ENCODE results near the gene COX19. TPM values are rescaled to one million over a fixed set of nuclear protein-coding genes. Genes with fewer than 3 reads are reported as not detected.

The COX19 gene
- total and polyA plus RNA-seq, 2 of the 13 experiments (the other 11 are each of a cell fraction or from before 2014, with no cell fraction given) = 11.5 to 21.7 TPM

- TF ChIP-seq ZNF562 (CRISPR knock-in tag; IDR thresholded peaks at IDR 0.05; ENCODE audit: borderline replicate concordance) = no peak
- no peak for TF ChIP-seq RXRB (CRISPR knock-in tag; IDR thresholded peaks at IDR 0.05; ENCODE audit: borderline replicate concordance)
- 0 out of 2 replicates have a peak, but pooled peaks have one; percentile 72 for TF ChIP-seq MZF1 (CRISPR knock-in tag; IDR thresholded peaks at IDR 0.05; ENCODE audit: borderline replicate concordance)
- TF ChIP-seq ZNF414 (CRISPR knock-in tag; IDR thresholded peaks at IDR 0.05) = 0 out of 2 replicates have a peak, but pooled peaks have one; percentile 36
- peak; percentile 23; the same call in 1 of the 2 replicates for TF ChIP-seq NR2C2 (CRISPR knock-in tag; IDR thresholded peaks at IDR 0.05; ENCODE audit: borderline replicate concordance)
- no peak for TF ChIP-seq THAP7 (CRISPR knock-in tag; IDR thresholded peaks at IDR 0.05)
- TF ChIP-seq, protein P1, sequence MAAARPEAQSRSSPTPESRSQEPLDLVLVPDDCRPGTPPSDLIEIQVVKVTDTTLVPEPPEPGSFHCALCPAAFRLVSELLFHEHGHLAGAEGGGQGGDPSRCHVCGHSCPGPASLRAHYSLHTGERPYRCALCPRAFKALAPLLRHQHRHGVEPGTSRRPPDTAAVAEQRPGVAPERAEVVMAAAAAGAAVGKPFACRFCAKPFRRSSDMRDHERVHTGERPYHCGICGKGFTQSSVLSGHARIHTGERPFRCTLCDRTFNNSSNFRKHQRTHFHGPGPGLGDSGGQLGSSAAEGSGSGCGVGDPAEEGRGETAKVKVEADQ (CRISPR knock-in tag; IDR thresholded peaks at IDR 0.05; ENCODE audit: borderline replicate concordance) = peak; percentile 52; the same call in 1 of the 2 replicates
- peak; percentile 74 for TF ChIP-seq RBM22 (optimal IDR thresholded peaks at IDR 0.05; ENCODE audit: low read length)
- no peak for TF ChIP-seq SIN3A (IDR thresholded peaks at IDR 0.05; ENCODE audit: borderline replicate concordance, low read depth, low read length)
- TF ChIP-seq ZNF121 (CRISPR knock-in tag; IDR thresholded peaks at IDR 0.05) = no peak
- no peak for TF ChIP-seq ZNF383 (CRISPR knock-in tag; IDR thresholded peaks at IDR 0.05; ENCODE audit: borderline replicate concordance)
- TF ChIP-seq, protein P2, sequence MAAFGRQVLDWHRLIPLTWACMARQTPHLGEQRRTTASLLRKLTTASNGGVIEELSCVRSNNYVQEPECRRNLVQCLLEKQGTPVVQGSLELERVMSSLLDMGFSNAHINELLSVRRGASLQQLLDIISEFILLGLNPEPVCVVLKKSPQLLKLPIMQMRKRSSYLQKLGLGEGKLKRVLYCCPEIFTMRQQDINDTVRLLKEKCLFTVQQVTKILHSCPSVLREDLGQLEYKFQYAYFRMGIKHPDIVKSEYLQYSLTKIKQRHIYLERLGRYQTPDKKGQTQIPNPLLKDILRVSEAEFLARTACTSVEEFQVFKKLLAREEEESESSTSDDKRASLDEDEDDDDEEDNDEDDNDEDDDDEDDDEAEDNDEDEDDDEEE (CRISPR knock-in tag; IDR thresholded peaks at IDR 0.05) = no peak
- TF ChIP-seq, protein P3, sequence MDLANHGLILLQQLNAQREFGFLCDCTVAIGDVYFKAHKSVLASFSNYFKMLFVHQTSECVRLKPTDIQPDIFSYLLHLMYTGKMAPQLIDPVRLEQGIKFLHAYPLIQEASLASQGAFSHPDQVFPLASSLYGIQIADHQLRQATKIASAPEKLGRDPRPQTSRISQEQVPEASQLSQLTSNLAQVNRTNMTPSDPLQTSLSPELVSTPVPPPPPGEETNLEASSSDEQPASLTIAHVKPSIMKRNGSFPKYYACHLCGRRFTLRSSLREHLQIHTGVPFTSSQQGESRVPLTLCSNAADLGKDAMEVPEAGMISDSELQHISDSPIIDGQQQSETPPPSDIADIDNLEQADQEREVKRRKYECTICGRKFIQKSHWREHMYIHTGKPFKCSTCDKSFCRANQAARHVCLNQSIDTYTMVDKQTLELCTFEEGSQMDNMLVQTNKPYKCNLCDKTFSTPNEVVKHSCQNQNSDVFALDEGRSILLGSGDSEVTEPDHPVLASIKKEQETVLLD (CRISPR knock-in tag; IDR thresholded peaks at IDR 0.05; ENCODE audit: low read depth) = no peak
- no peak for TF ChIP-seq ZNF589 (CRISPR knock-in tag; conservative IDR thresholded peaks at IDR 0.05)
- TF ChIP-seq SP140L (CRISPR knock-in tag; IDR thresholded peaks at IDR 0.05; ENCODE audit: borderline replicate concordance) = no peak
- TF ChIP-seq RBFOX2 (IDR thresholded peaks at IDR 0.05; ENCODE audit: low read depth, low read length) = 0 out of 2 replicates have a peak, but pooled peaks have one; percentile 31
- TF ChIP-seq ZKSCAN5 (CRISPR knock-in tag; IDR thresholded peaks at IDR 0.05) = no peak
- 0 out of 2 replicates have a peak, but pooled peaks have one; percentile 22 for TF ChIP-seq ZBED4 (CRISPR knock-in tag; IDR thresholded peaks at IDR 0.05; ENCODE audit: borderline replicate concordance)
- TF ChIP-seq AKAP8 (CRISPR knock-in tag; IDR thresholded peaks at IDR 0.05) = peak; percentile 94
These were observed 10.7 kb downstream of the COX19 start (continued) for GRCh38 chr7:964401-965231.
